Sciatic nerve (tissue), 2 donors: ENCODE measurements around the gene CDHR1. TPM values are rescaled to one million over a fixed set of nuclear protein-coding genes. Genes with fewer than 3 reads are reported as not detected.

Source experiments
- ATAC-seq: fragments of 200-7000 bp; cut with Tn5 transposase; one replicate; pipeline ENCODE4 v1.9.1; 2020; ENCODE audit warnings: mild to moderate bottlenecking, moderate library complexity
- DNase-seq: peaks from one replicate; pipeline ENCODE4 v3.0.0-alpha.2; 2020; ENCODE audit warnings: low spot score
- intact Hi-C: fragments of 100-400 bp; cut with DNase I; formaldehyde crosslinking; loops from one replicate; pipeline ENCODE4 v1.14.2; 2022
- total RNA-seq: library from RNA; stranded (reverse); fragmentation: NEBNext Ultra II Directional; extraction: Animal tissue kit (Norgen Biotek cat#: 25700); gene quantifications from one replicate; pipeline ENCODE4 v1.2.1, GENCODE V29; 2021
- donor health status: DM: no; HTN: no; CAD: no.
- donor health status: DM: no; HTN: no; CAD: no.

CDHR1 gene
- total RNA-seq, 1 donor from 2014 or later, result 2.0 TPM

- DNase-seq, result no peak
- intact Hi-C loops, result no loop called here
- ATAC-seq, result no peak
Measured at GRCh38 chr10:84254552-84255478, 60.5 kb downstream of the CDHR1 start.

- DNase-seq (peak; percentile 84), ATAC-seq (peak; percentile 87)
- intact Hi-C loops, result no loop called here
Measured at GRCh38 chr10:84256510-84257342, 62.4 kb downstream of the CDHR1 start.

- DNase-seq (no peak), ATAC-seq (no peak)
- intact Hi-C loops, result no loop called here
Measured at GRCh38 chr10:84257343-84258020, 63.1 kb downstream of the CDHR1 start.

- ATAC-seq (no peak), DNase-seq (no peak)
- intact Hi-C loops, result no loop called here
Measured at GRCh38 chr10:84258034-84258695, 63.8 kb downstream of the CDHR1 start.

- ATAC-seq (no peak), DNase-seq (no peak)
- intact Hi-C loops, result loop anchor here (5.0 to 10.0 kb wide), 2 partner anchors 113 to 276 kb away; no protein-coding TSS in a partner anchor
Measured at GRCh38 chr10:84261236-84261915, 67.0 kb downstream of the CDHR1 start.

GRCh38 chr10:84262190-84262956 is 68.0 kb downstream of the CDHR1 start:
- ATAC-seq (no peak), DNase-seq (no peak)
- intact Hi-C loops, result loop anchor here (5.0 to 10.0 kb wide), 2 partner anchors 112 to 275 kb away; no protein-coding TSS in a partner anchor

GRCh38 chr10:84263716-84264115 is 69.4 kb downstream of the CDHR1 start:
- ATAC-seq (no peak), DNase-seq (no peak)
- intact Hi-C loops, result loop anchor here (5.0 to 10.0 kb wide), 2 partner anchors 111 to 274 kb away; no protein-coding TSS in a partner anchor

GRCh38 chr10:84264611-84265141 is 70.3 kb downstream of the CDHR1 start:
- intact Hi-C loops, result loop anchor here (5.0 to 10.0 kb wide), 2 partner anchors 110 to 273 kb away; no protein-coding TSS in a partner anchor
- ATAC-seq (peak; percentile 91), DNase-seq (peak; percentile 83)

- intact Hi-C loops, result loop anchor here (10.0 kb wide), 1 partner anchor 109 kb away; no protein-coding TSS in a partner anchor
- ATAC-seq, result no peak
Measured at GRCh38 chr10:84265418-84265817, 71.1 kb downstream of the CDHR1 start.

GRCh38 chr10:84267503-84268126 is 73.3 kb downstream of the CDHR1 start:
- ATAC-seq, result no peak
- DNase-seq, result no peak
- intact Hi-C loops, result loop anchor here (10.0 kb wide), 1 partner anchor 107 kb away; no protein-coding TSS in a partner anchor

More at GRCh38 chr10:84265418-84265817, 71.1 kb downstream of the CDHR1 start:
- no peak for DNase-seq

- intact Hi-C loops, result loop anchor here (10.0 kb wide), 1 partner anchor 106 kb away; no protein-coding TSS in a partner anchor
- ATAC-seq, result no peak
- no peak for DNase-seq
Measured at GRCh38 chr10:84269162-84269561, 74.8 kb downstream of the CDHR1 start.

Other genes starting within 250 kb of the CDHR1 start
- 77.8 TPM for gene GHITM, start 55.0 kb upstream of the CDHR1 start, total RNA-seq
- gene GPR15LG, start 20.7 kb upstream of the CDHR1 start, total RNA-seq, result not detected
- not detected for gene LRIT2, start 31.0 kb downstream of the CDHR1 start, total RNA-seq
- gene LRIT1, start 47.0 kb downstream of the CDHR1 start, total RNA-seq, result not detected
- gene RGR, start 50.5 kb downstream of the CDHR1 start, total RNA-seq, result 2.4 TPM
- 136 TPM for gene CCSER2, start 134.1 kb downstream of the CDHR1 start, total RNA-seq